Keratinocyte (primary cell): ENCODE measurements around the gene MKX. TPM values are rescaled to one million over a fixed set of nuclear protein-coding genes. Genes with fewer than 3 reads are reported as not detected.

Experiments used
- DNase-seq: peaks from one replicate; pipeline ENCODE4 v3.0.0-alpha.2; 2011; ENCODE audit warnings: low read depth, missing footprints, low spot score
- FAIRE-seq: peaks from 2 replicates; lab custom pipeline; 2011; peaks lifted over from hg19 to GRCh38; lab: Jason Lieb, UNC
- H2AFZ ChIP-seq: 2 replicates; pipeline ENCODE4 v1.6.0; 2012; ENCODE audit warnings: low read length, control low read depth, inconsistent platforms; ENCODE audit not compliant: control insufficient read depth
- H3K27ac ChIP-seq: 2 replicates; pipeline ENCODE4 v1.5.1; 2011; ENCODE audit warnings: low read length; ENCODE audit not compliant: control insufficient read depth, insufficient read depth
- H3K27me3 ChIP-seq: 3 replicates; pipeline ENCODE4 v1.6.0; 2011; ENCODE audit warnings: low read length; ENCODE audit not compliant: control insufficient read depth, insufficient read depth; ENCODE audit errors: extremely low read depth
- H3K36me3 ChIP-seq, 2 experiments: 2 replicates in 1 of 2; 3 replicates in 1 of 2; pipeline ENCODE4 v1.5.1; 2011; ENCODE audit warnings: low read length in 2 of 2, mild to moderate bottlenecking in 1 of 2; ENCODE audit not compliant: control insufficient read depth in 2 of 2, insufficient read depth in 2 of 2; ENCODE audit errors: extremely low read depth in 1 of 2
- H3K4me1 ChIP-seq: 3 replicates; pipeline ENCODE4 v1.5.1; 2011; ENCODE audit warnings: low read length; ENCODE audit not compliant: control insufficient read depth, insufficient read depth; ENCODE audit errors: extremely low read depth
- H3K4me2 ChIP-seq: 3 replicates; pipeline ENCODE4 v1.6.0; 2011; ENCODE audit warnings: low read depth, low read length; ENCODE audit not compliant: control insufficient read depth, insufficient read depth; ENCODE audit errors: extremely low read depth
- H3K4me3 ChIP-seq, 3 experiments: fragments of 200-600 bp in 1 of 3; sonication (generic) in 1 of 3; 2 replicates in 2 of 3; 3 replicates in 1 of 3; pipeline ENCODE4 v1.5.1; 2011 to 2016; ENCODE audit warnings: low read length in 3 of 3, mild to moderate bottlenecking in 3 of 3, control low read depth in 2 of 3, inconsistent platforms in 1 of 3, low read depth in 1 of 3, mixed read lengths in 1 of 3, mixed run types in 1 of 3, moderate library complexity in 1 of 3; ENCODE audit not compliant: control insufficient read depth in 2 of 3, insufficient read depth in 2 of 3; ENCODE audit errors: extremely low read depth in 1 of 3
- H3K79me2 ChIP-seq: 2 replicates; pipeline ENCODE4 v1.6.0; 2012; ENCODE audit warnings: low read length; ENCODE audit not compliant: control insufficient read depth, insufficient read depth
- H3K9ac ChIP-seq: 3 replicates; pipeline ENCODE4 v1.6.0; 2011; ENCODE audit warnings: low read length; ENCODE audit not compliant: control insufficient read depth, insufficient read depth; ENCODE audit errors: extremely low read depth
- H3K9me1 ChIP-seq: 3 replicates; pipeline ENCODE4 v1.6.0; 2011; ENCODE audit warnings: low read length; ENCODE audit not compliant: control insufficient read depth, insufficient read depth; ENCODE audit errors: extremely low read depth
- H3K9me3 ChIP-seq: 2 replicates; pipeline ENCODE4 v1.5.1; 2012; ENCODE audit warnings: low read depth, low read length; ENCODE audit not compliant: control insufficient read depth
- H4K20me1 ChIP-seq: 3 replicates; pipeline ENCODE4 v1.6.0; 2011; ENCODE audit warnings: low read length; ENCODE audit not compliant: control insufficient read depth, insufficient read depth; ENCODE audit errors: extremely low read depth
- CTCF ChIP-seq, 3 experiments: IDR thresholded peaks in 1 of 3; conservative IDR thresholded peaks in 1 of 3; optimal IDR thresholded peaks in 1 of 3; 2 replicates in 2 of 3; 3 replicates in 1 of 3; pipeline versions ENCODE3 to v1.5.1; 2011; ENCODE audit warnings: low read length in 3 of 3, mild to moderate bottlenecking in 3 of 3, moderate library complexity in 2 of 3, control low read depth in 1 of 3, inconsistent platforms in 1 of 3; ENCODE audit not compliant: insufficient read depth in 2 of 3; ENCODE audit errors: extremely low read depth in 1 of 3
- EZH2 ChIP-seq: IDR thresholded peaks from one replicate; pipeline ENCODE4 v1.6.1; 2012; ENCODE audit warnings: inconsistent platforms, mild to moderate bottlenecking, low read length, moderate library complexity
- dilution Hi-C: fragments of 300-500 bp; cut with MboI; formaldehyde crosslinking; loops from one replicate; pipeline ENCODE4 v1.7.0; 2020; ENCODE audit warnings: low sequenced_read_pairs; ENCODE audit not compliant: extremely low pct_ligation_motif_present
- polyA plus RNA-seq, 5 experiments: library from polyadenylated mRNA; depleted of rRNA in 3 of 5; stranded (reverse) in 3 of 5; stranded (forward) in 1 of 5; unstranded in 1 of 5; fragments of >200 nt; gene quantifications; 1 replicate in 1 of 5; 2 replicates in 3 of 5; 3 replicates in 1 of 5; pipeline versions ENCODE4 v1.2.1 to v1.2.3, GENCODE V29; 2011 to 2012; ENCODE audit warnings: missing spikeins in 2 of 5, low read depth in 1 of 5, low replicate concordance in 1 of 5

MKX gene
- polyA plus RNA-seq, 1 donor (not counting 4 experiments of a cell fraction or from before 2014, with no cell fraction given), result 0.04 TPM

- no peak overlapping the region for H3K4me2 ChIP-seq
- dilution Hi-C loops, result no loop called here
Observed at GRCh38 chr10:27715505-27715904, 30.1 kb downstream of the MKX start.

GRCh38 chr10:27714349-27714748, 31.3 kb downstream of the MKX start:
- H4K20me1 ChIP-seq, result no peaks in the 10 kb centered on the region
- no peaks in the 10 kb centered on the region for H3K36me3 ChIP-seq
- dilution Hi-C loops, result no loop called here
- H3K79me2 ChIP-seq, result no peaks in the 10 kb centered on the region
- no peak overlapping the region for H2AFZ ChIP-seq
- no peaks in the 10 kb centered on the region for H3K4me1 ChIP-seq
- H3K27me3 ChIP-seq, result no peaks in the 10 kb centered on the region
- no peak overlapping the region for H3K27ac ChIP-seq
- H3K9me3 ChIP-seq, result no peaks in the 10 kb centered on the region
- no peaks in the 10 kb centered on the region for H3K9me1 ChIP-seq
- DNase-seq (no peak), FAIRE-seq (no peak)
- no peak overlapping the region for H3K4me2 ChIP-seq
- H3K4me3 ChIP-seq, result no peak overlapping the region
- TF ChIP-seq EZH2, result no peak
- TF ChIP-seq CTCF (optimal IDR thresholded peaks at IDR 0.05 in 1 of 3, IDR thresholded peaks at IDR 0.05 in 1 of 3, conservative IDR thresholded peaks at IDR 0.05 in 1 of 3; ENCODE audit: extremely low read depth in 1 of 3, insufficient read depth in 2 of 3, low read length in 3 of 3), result no peak
- no peak overlapping the region for H3K9ac ChIP-seq

More at GRCh38 chr10:27715505-27715904, 30.1 kb downstream of the MKX start:
- no peaks in the 10 kb centered on the region for H3K36me3 ChIP-seq
- no peaks in the 10 kb centered on the region for H4K20me1 ChIP-seq
- TF ChIP-seq EZH2 (no peak), CTCF (optimal IDR thresholded peaks at IDR 0.05 in 1 of 3, IDR thresholded peaks at IDR 0.05 in 1 of 3, conservative IDR thresholded peaks at IDR 0.05 in 1 of 3; ENCODE audit: extremely low read depth in 1 of 3, insufficient read depth in 2 of 3, low read length in 3 of 3) (no peak)
- H3K79me2 ChIP-seq, result no peaks in the 10 kb centered on the region
- no peaks in the 10 kb centered on the region for H3K27me3 ChIP-seq
- H3K4me1 ChIP-seq, result no peaks in the 10 kb centered on the region
- H3K9me1 ChIP-seq, result no peaks in the 10 kb centered on the region
- DNase-seq (no peak), FAIRE-seq (no peak)
- no peaks in the 10 kb centered on the region for H3K9me3 ChIP-seq
- no peak overlapping the region for H3K9ac ChIP-seq
- no peak overlapping the region for H2AFZ ChIP-seq
- no peak overlapping the region for H3K4me3 ChIP-seq
- H3K27ac ChIP-seq, result no peak overlapping the region
